Ecto neural progenitor cell (in vitro differentiated cells): ENCODE results near the gene DNAAF6.

ENCODE experiments used
- DNase-seq: peaks from one replicate; pipeline ENCODE4 v3.0.0-alpha.2; 2018; ENCODE audit warnings: low spot score

The DNAAF6 gene

DNA sequence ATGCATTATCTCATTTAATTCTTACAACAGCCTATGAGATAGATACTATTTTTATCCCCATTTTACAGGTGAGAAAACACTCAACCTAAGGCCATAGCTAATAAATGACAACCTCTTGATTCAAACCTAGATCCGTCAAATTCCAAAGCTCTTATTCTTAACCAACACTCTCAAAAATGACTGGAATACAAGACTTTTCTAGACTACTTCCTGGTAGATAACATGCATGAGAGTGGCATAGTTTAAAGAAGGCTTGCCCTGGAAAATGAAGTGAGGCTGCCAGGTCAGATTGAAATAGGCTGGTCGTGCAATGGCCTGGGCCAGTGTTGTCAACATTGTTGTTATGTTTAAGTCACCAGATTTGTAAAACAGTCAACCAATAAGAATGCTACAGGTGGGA lies 86.6 kb downstream of the DNAAF6 start:
- no peak for DNase-seq
